Breast epithelium (tissue), 4 donors: Measurements from ENCODE around the gene ACTN4. TPM values are rescaled to one million over a fixed set of nuclear protein-coding genes. Genes with fewer than 3 reads are reported as not detected.

Source experiments
- DNase-seq, 2 donors: peaks; one replicate each; pipeline ENCODE4 v3.0.0-alpha.2; 2019; ENCODE audit warnings: low spot score in 2 of 2
- H3K27ac ChIP-seq, 2 donors: fragments of 200-600 bp; sonication (generic) in 1 of 2; one replicate each; pipeline ENCODE4 v1.5.1; 2016 to 2019; ENCODE audit warnings: mild to moderate bottlenecking in 1 of 2
- H3K27me3 ChIP-seq, 2 donors: fragments of 200-600 bp; sonication (generic) in 1 of 2; one replicate each; pipeline versions ENCODE4 v1.5.1 to v1.6.0; 2017 to 2019; ENCODE audit warnings: control low read depth in 1 of 2, mild to moderate bottlenecking in 1 of 2
- H3K36me3 ChIP-seq: fragments of 200-600 bp; one replicate; pipeline ENCODE4 v1.5.1; 2019
- H3K4me1 ChIP-seq, 2 donors: fragments of 200-600 bp; sonication (generic); one replicate each; pipeline ENCODE4 v1.5.1; 2016 to 2019; ENCODE audit warnings: control low read depth in 1 of 2
- H3K4me3 ChIP-seq, 3 donors: fragments of 200-600 bp; sonication (generic); 1 replicate in 2 of 3; 2 replicates in 1 of 3; pipeline ENCODE4 v1.5.1; 2016 to 2019; ENCODE audit warnings: mild to moderate bottlenecking in 3 of 3, moderate library complexity in 2 of 3
- H3K9me3 ChIP-seq, 2 donors: fragments of 200-600 bp; sonication (generic) in 1 of 2; one replicate each; pipeline ENCODE4 v1.5.1; 2016 to 2019; ENCODE audit warnings: control low read depth in 1 of 2
- CTCF ChIP-seq, 3 donors: fragments of 450-650 bp; IDR thresholded peaks; one replicate each; pipeline ENCODE4 v1.5.1; 2016 to 2017; ENCODE audit warnings: antibody characterized with exemption in 3 of 3, mild to moderate bottlenecking in 3 of 3, moderate library complexity in 3 of 3
- POLR2A ChIP-seq: fragments of 450-650 bp; IDR thresholded peaks from one replicate; pipeline ENCODE4 v1.6.1; 2016; ENCODE audit warnings: antibody characterized with exemption, mild to moderate bottlenecking, moderate library complexity
- POLR2AphosphoS5 ChIP-seq, 3 donors: sonication (generic); formaldehyde crosslinking; IDR thresholded peaks; one replicate each; pipeline ENCODE4 v1.6.1; 2017; ENCODE audit warnings: antibody characterized with exemption in 3 of 3
- intact Hi-C: fragments of 100-400 bp; cut with DNase I; formaldehyde crosslinking; loops from one replicate; pipeline ENCODE4 v1.15.1; 2023; ENCODE audit warnings: low total_unique reads
- total RNA-seq, 3 donors: library from RNA; depleted of rRNA; stranded (reverse); fragments of >200 nt; gene quantifications; one replicate each; pipeline ENCODE4 v1.1.0, GENCODE V29; 2016

The ACTN4 gene
- total RNA-seq, 3 donors from 2014 or later: 182 to 296 (median 269) TPM

- Histone ChIP-seq H3K4me1 (peaks cover 4 to 28% of the 10 kb centered on the region in 2 donors), H3K27ac (peak overlapping the region; percentile 98 to 99), H3K36me3 (no peaks in the 10 kb centered on the region), H3K9me3 (no peaks in the 10 kb centered on the region), H3K4me3 (peak overlapping the region; percentile 95 to 100 (median 95)), H3K27me3 (no peaks in the 10 kb centered on the region)
- TF ChIP-seq POLR2AphosphoS5 (IDR thresholded peaks at IDR 0.05) (peak in 1 of 3 donors; percentile 5), POLR2A (no peak)
- no peak for DNase-seq
- intact Hi-C loops: loop anchor here (5.0 kb wide), 1 partner anchor 198 kb away; the partner anchor contains the start of gene HNRNPL
Measured at GRCh38 chr19:38648769-38649304, 1.4 kb downstream of the ACTN4 start.

- H3K9me3 ChIP-seq: no peaks in the 10 kb centered on the region
- intact Hi-C loops: loop anchor here (5.0 kb wide), 1 partner anchor 198 kb away; the partner anchor contains the start of gene HNRNPL
- peak overlapping the region; percentile 95 to 100 (median 95) for H3K4me3 ChIP-seq
- no peaks in the 10 kb centered on the region for H3K27me3 ChIP-seq
- peak; percentile 8 to 48 (median 15) for TF ChIP-seq POLR2AphosphoS5 (IDR thresholded peaks at IDR 0.05)
- TF ChIP-seq CTCF (IDR thresholded peaks at IDR 0.05): no peak
- peak; percentile 37 for TF ChIP-seq POLR2A
- peak overlapping the region; percentile 98 to 99 for H3K27ac ChIP-seq
- H3K4me1 ChIP-seq: peaks cover 4 to 28% of the 10 kb centered on the region in 2 donors
- peak; percentile 58 to 86 for DNase-seq
- no peaks in the 10 kb centered on the region for H3K36me3 ChIP-seq
Measured at GRCh38 chr19:38649305-38650171, 2.1 kb downstream of the ACTN4 start.

GRCh38 chr19:38650172-38650775 is 2.8 kb downstream of the ACTN4 start:
- Histone ChIP-seq H3K4me3 (peak overlapping the region; percentile 95 to 100 (median 95)), H3K4me1 (peaks cover 4 to 30% of the 10 kb centered on the region in 2 donors), H3K27ac (peak overlapping the region; percentile 98 to 99), H3K36me3 (no peaks in the 10 kb centered on the region), H3K9me3 (no peaks in the 10 kb centered on the region), H3K27me3 (no peaks in the 10 kb centered on the region)
- no peak for TF ChIP-seq CTCF (IDR thresholded peaks at IDR 0.05)
- no peak for TF ChIP-seq POLR2AphosphoS5 (IDR thresholded peaks at IDR 0.05)
- no peak for TF ChIP-seq POLR2A
- intact Hi-C loops: no loop called here
- no peak for DNase-seq

GRCh38 chr19:38650911-38651584 is 3.6 kb downstream of the ACTN4 start:
- Histone ChIP-seq H3K27me3 (no peaks in the 10 kb centered on the region), H3K27ac (peak overlapping the region; percentile 98 to 99), H3K4me1 (peaks cover 4 to 35% of the 10 kb centered on the region in 2 donors), H3K36me3 (no peaks in the 10 kb centered on the region), H3K4me3 (peak overlapping the region; percentile 95 to 100 (median 95)), H3K9me3 (no peaks in the 10 kb centered on the region)
- DNase-seq: no peak
- TF ChIP-seq POLR2AphosphoS5 (IDR thresholded peaks at IDR 0.05) (peak in 2 of 3 donors; percentile 53 to 55), CTCF (IDR thresholded peaks at IDR 0.05) (no peak), POLR2A (no peak)
- intact Hi-C loops: no loop called here

GRCh38 chr19:38653028-38653571 is 5.7 kb downstream of the ACTN4 start:
- TF ChIP-seq POLR2AphosphoS5 (IDR thresholded peaks at IDR 0.05) (peak in 1 of 3 donors; percentile 10), POLR2A (no peak)
- DNase-seq: no peak
- no peak overlapping the region for H3K4me3 ChIP-seq

More at GRCh38 chr19:38653028-38653571, 5.7 kb downstream of the ACTN4 start:
- H3K27ac ChIP-seq: peak overlapping the region; percentile 98 to 99
- H3K27me3 ChIP-seq: no peaks in the 10 kb centered on the region
- H3K36me3 ChIP-seq: no peaks in the 10 kb centered on the region
- intact Hi-C loops: no loop called here
- peaks cover 10 to 55% of the 10 kb centered on the region in 2 donors for H3K4me1 ChIP-seq
- no peaks in the 10 kb centered on the region for H3K9me3 ChIP-seq
